PC-3 (cell line): ENCODE results near the gene MALAT1. TPM values are rescaled to one million over a fixed set of nuclear protein-coding genes. Genes with fewer than 3 reads are reported as not detected.

ENCODE experiments used
- ATAC-seq: fragments of 200-7000 bp; cut with Tn5 transposase; 2 replicates; pipeline ENCODE4 v1.9.1; 2020; ENCODE audit warnings: mild to moderate bottlenecking, moderate library complexity
- BruUV-seq: library from RNA; stranded (reverse); fragments of 400-500 nt; replicated peaks from 2 replicates; lab custom pipeline; 2021; lab: Mats Ljungman, UMichigan
- CTCF ChIA-PET: fragments of 300-600 bp; sonication (Branson Sonifier 250); formaldehyde crosslinking; loops from one replicate; lab custom pipeline; 2022; ENCODE audit warnings: antibody characterized with exemption; lab: Charles Lee
- POLR2A ChIA-PET: fragments of 300-600 bp; sonication (Branson Sonifier 250); formaldehyde crosslinking; loops from one replicate; lab custom pipeline; 2022; ENCODE audit warnings: antibody characterized with exemption; ENCODE audit not compliant: unreplicated experiment; lab: Charles Lee
- DNase-seq: peaks from one replicate; pipeline ENCODE4 v3.0.0-alpha.2; 2015
- H2AFZ ChIP-seq: fragments of 300-600 bp; sonication (generic); 2 replicates; pipeline ENCODE4 v1.6.0; 2016; ENCODE audit warnings: antibody characterized with exemption, low read length
- H3F3A ChIP-seq: fragments of 300-600 bp; sonication (generic); one replicate; pipeline ENCODE4 v1.6.0; 2017; ENCODE audit warnings: antibody characterized with exemption, low read length, control low read depth, mild to moderate bottlenecking; ENCODE audit not compliant: unreplicated experiment
- H3K27ac ChIP-seq: fragments of 300-600 bp; sonication (generic); 2 replicates; pipeline ENCODE4 v1.5.1; 2016; ENCODE audit warnings: mild to moderate bottlenecking, low read length
- H3K27me3 ChIP-seq: fragments of 300-600 bp; sonication (generic); 2 replicates; pipeline ENCODE4 v1.6.1; 2016; ENCODE audit warnings: low read length, mixed read lengths
- H3K36me3 ChIP-seq: fragments of 300-600 bp; sonication (generic); 2 replicates; pipeline ENCODE4 v1.6.1; 2016; ENCODE audit warnings: low read depth, mixed run types, low read length, mixed read lengths
- H3K4me1 ChIP-seq: fragments of 300-600 bp; sonication (generic); 2 replicates; pipeline ENCODE4 v1.5.1; 2016; ENCODE audit warnings: low read length; ENCODE audit not compliant: insufficient read depth
- H3K4me2 ChIP-seq: fragments of 300-600 bp; sonication (generic); 2 replicates; pipeline ENCODE4 v1.6.0; 2016; ENCODE audit warnings: low read length
- H3K4me3 ChIP-seq: fragments of 300-600 bp; sonication (generic); 2 replicates; pipeline ENCODE4 v1.5.1; 2016; ENCODE audit warnings: mild to moderate bottlenecking, low read length, mixed read lengths
- H3K79me2 ChIP-seq: fragments of 300-600 bp; sonication (generic); 2 replicates; pipeline ENCODE4 v1.6.1; 2017; ENCODE audit warnings: low read length, mixed read lengths
- H3K9ac ChIP-seq: fragments of 300-600 bp; sonication (generic); 2 replicates; pipeline ENCODE4 v1.6.0; 2016; ENCODE audit warnings: mild to moderate bottlenecking, low read length
- H3K9me2 ChIP-seq: fragments of 300-600 bp; sonication (generic); replicated peaks from 2 replicates; pipeline ENCODE4 v1.6.1; 2016; ENCODE audit warnings: mixed run types, low read length, mixed read lengths
- H3K9me3 ChIP-seq: fragments of 300-600 bp; sonication (generic); 2 replicates; pipeline ENCODE4 v1.6.1; 2016; ENCODE audit warnings: low read length, mixed read lengths
- H4K20me1 ChIP-seq: fragments of 300-600 bp; sonication (generic); 2 replicates; pipeline ENCODE4 v1.6.1; 2016; ENCODE audit warnings: low read length, mixed read lengths
- EZH2 ChIP-seq: fragments of 300-600 bp; sonication (generic); IDR thresholded peaks from one replicate; pipeline ENCODE4 v1.6.1; 2017; ENCODE audit warnings: antibody characterized with exemption, mild to moderate bottlenecking, low read length; ENCODE audit not compliant: unreplicated experiment
- EZH2phosphoT487 ChIP-seq: fragments of 300-600 bp; sonication (generic); IDR thresholded peaks from 2 replicates; pipeline ENCODE4 v1.6.1; 2018; ENCODE audit warnings: mild to moderate bottlenecking, antibody characterized with exemption, low read length, borderline replicate concordance
- intact Hi-C: fragments of 100-400 bp; cut with micrococcal nuclease; formaldehyde crosslinking; loops from 2 replicates; pipeline ENCODE4 v1.9.0; 2023
- total RNA-seq: library from RNA; depleted of rRNA; stranded (reverse); fragments of >200 nt; gene quantifications from 2 replicates; pipeline ENCODE4 v1.2.3, GENCODE V29; 2014
- TF ChIP-seq, protein P1 (sequence below): fragments of 300-600 bp; sonication (generic); conservative IDR thresholded peaks from 2 replicates; pipeline ENCODE4 v1.5.1; 2017; ENCODE audit warnings: antibody characterized with exemption, low read depth, mild to moderate bottlenecking, low read length

MALAT1 gene
- total RNA-seq, 1 experiment from 2014 or later = 1,345 TPM

DNA sequence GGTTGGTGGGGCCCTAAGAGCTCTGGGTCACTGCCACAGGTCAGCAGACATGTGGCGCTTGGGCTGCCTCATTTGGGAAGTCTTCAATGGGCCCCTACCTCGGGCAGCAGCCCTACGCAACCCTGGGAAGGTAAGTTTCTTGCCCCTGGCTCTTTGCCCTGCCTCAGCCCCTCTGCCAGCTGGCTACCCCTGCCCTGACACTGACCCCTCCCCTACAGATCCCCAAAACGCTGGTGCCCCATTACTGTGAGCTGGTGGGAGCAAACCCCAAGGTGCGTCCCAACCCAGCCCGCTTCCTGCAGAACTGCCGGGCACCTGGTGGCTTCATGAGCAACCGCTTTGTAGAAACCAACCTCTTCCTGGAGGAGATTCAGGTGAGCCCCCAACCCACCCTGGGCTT, 27.9 kb downstream of the MALAT1 start:
- Histone ChIP-seq H3K27ac (no peak overlapping the region), H3K36me3 (peaks cover 26% of the 10 kb centered on the region; the same call in 1 of the 2 replicates), H3K79me2 (peaks cover 21% of the 10 kb centered on the region), H4K20me1 (no peaks in the 10 kb centered on the region), H3K9me2 (no peaks in the 10 kb centered on the region), H3F3A (peaks cover 3% of the 10 kb centered on the region), H3K9ac (no peak overlapping the region), H2AFZ (no peak overlapping the region), H3K9me3 (no peaks in the 10 kb centered on the region), H3K4me1 (peaks cover 11% of the 10 kb centered on the region), H3K27me3 (no peaks in the 10 kb centered on the region), H3K4me2 (peak overlapping the region; percentile 9; the same call in 1 of the 2 replicates), H3K4me3 (no peak overlapping the region)
- no peak for DNase-seq
- ATAC-seq = no peak
- BruUV-seq = no TSS peak
- POLR2A ChIA-PET = no interaction called here
- intact Hi-C loops = no loop called here
- TF ChIP-seq, protein P1, sequence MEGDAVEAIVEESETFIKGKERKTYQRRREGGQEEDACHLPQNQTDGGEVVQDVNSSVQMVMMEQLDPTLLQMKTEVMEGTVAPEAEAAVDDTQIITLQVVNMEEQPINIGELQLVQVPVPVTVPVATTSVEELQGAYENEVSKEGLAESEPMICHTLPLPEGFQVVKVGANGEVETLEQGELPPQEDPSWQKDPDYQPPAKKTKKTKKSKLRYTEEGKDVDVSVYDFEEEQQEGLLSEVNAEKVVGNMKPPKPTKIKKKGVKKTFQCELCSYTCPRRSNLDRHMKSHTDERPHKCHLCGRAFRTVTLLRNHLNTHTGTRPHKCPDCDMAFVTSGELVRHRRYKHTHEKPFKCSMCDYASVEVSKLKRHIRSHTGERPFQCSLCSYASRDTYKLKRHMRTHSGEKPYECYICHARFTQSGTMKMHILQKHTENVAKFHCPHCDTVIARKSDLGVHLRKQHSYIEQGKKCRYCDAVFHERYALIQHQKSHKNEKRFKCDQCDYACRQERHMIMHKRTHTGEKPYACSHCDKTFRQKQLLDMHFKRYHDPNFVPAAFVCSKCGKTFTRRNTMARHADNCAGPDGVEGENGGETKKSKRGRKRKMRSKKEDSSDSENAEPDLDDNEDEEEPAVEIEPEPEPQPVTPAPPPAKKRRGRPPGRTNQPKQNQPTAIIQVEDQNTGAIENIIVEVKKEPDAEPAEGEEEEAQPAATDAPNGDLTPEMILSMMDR = no peak
- no peak for TF ChIP-seq EZH2
- TF ChIP-seq EZH2phosphoT487 = no peak
- CTCF ChIA-PET = no interaction called here

DNA sequence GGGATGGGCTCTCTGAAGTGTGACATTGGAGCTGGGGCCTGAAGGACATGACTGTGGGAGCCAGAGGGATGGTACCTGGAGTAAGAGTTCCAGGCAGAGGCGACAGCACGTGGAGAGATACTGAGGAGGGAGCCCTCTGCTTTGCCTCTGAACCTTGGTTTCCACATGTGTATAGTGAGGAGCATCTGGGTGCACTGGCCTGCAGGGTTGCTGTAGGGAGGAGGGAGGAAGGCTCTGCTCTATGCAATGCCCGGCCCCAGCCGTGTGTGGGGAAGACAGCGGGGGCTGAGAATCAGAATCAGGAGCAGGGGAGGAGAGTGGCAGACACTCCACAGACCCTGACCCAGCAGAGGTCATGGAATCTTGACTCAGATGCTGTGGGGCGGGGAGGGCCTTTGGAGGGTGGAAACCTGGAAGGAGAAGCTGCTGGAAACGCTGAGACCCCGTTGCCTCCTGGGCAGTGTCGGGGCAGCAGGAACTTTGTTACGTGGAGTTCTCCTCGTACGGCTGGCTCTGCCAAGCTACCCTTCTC, 30.0 kb downstream of the MALAT1 start:
- H4K20me1 ChIP-seq = no peaks in the 10 kb centered on the region
- H3F3A ChIP-seq = peaks cover 3% of the 10 kb centered on the region
- no peak overlapping the region for H3K9ac ChIP-seq
- no peak overlapping the region for H2AFZ ChIP-seq
- intact Hi-C loops = no loop called here
- no peak overlapping the region for H3K27ac ChIP-seq
- no peaks in the 10 kb centered on the region for H3K9me3 ChIP-seq
- DNase-seq (no peak), ATAC-seq (no peak)
- H3K36me3 ChIP-seq = peaks cover 40% of the 10 kb centered on the region
- H3K9me2 ChIP-seq = no peaks in the 10 kb centered on the region
- peaks cover 21% of the 10 kb centered on the region for H3K79me2 ChIP-seq
- TF ChIP-seq EZH2 (no peak), EZH2phosphoT487 (no peak)
- TF ChIP-seq, protein P1 = no peak
- H3K27me3 ChIP-seq = no peaks in the 10 kb centered on the region
- no TSS peak for BruUV-seq
- ChIA-PET CTCF (no interaction called here), POLR2A (no interaction called here)
- H3K4me1 ChIP-seq = peaks cover 11% of the 10 kb centered on the region
- H3K4me2 ChIP-seq = no peak overlapping the region
- no peak overlapping the region for H3K4me3 ChIP-seq

DNA sequence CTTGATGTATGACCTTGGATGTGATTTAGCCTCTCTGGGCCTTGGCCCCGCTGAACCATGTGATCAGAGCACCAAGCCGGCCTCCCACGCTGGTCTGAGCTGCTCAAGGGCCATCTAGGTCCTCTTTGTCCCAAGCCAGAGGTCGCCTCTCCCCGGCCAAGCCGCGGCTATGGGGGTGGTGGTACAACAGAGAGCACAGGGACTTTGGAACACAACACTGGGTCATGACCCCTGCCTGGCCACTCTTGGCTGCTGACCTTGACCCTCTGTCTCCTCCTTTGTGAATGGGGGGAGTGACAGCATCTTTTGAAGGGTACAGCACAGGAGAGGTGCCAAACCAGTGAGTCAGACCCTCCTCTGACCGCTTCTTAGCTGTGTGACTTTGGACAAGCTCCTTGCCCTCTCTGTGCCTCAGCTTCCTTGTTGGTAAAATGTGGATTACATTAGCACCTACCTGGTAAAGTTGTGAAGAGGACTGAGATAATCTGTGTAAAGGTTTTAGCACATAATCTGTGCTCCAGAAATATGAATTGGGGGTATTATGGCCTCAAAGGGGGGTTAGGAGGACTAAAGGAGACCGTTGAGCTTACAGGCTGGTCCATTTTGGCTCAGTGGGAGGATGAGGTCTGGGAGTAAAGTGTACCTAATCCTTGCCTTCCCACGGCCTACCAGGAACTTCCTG, 30.8 kb downstream of the MALAT1 start:
- intact Hi-C loops = no loop called here
- POLR2A ChIA-PET = no interaction called here
- Histone ChIP-seq H3F3A (no peaks in the 10 kb centered on the region), H3K79me2 (peaks cover 21% of the 10 kb centered on the region), H3K27me3 (no peaks in the 10 kb centered on the region), H3K9ac (no peak overlapping the region), H3K4me3 (no peak overlapping the region), H3K36me3 (peaks cover 40% of the 10 kb centered on the region), H3K27ac (no peak overlapping the region), H4K20me1 (no peaks in the 10 kb centered on the region), H2AFZ (no peak overlapping the region), H3K4me1 (peaks cover 11% of the 10 kb centered on the region), H3K4me2 (no peak overlapping the region), H3K9me2 (no peaks in the 10 kb centered on the region), H3K9me3 (no peaks in the 10 kb centered on the region)
- no peak for ATAC-seq
- BruUV-seq = no TSS peak
- no peak for DNase-seq
- CTCF ChIA-PET = no interaction called here
- TF ChIP-seq EZH2 (no peak), EZH2phosphoT487 (no peak)
- TF ChIP-seq, protein P1 = no peak
